HG02870 (cell line): ENCODE data around the gene TMPRSS6.
"Not testable (repeated sequence)": the region's sequence is repeated elsewhere in the genome, so short reads cannot be mapped to it uniquely, and the experiment has no call there.

Experiments
- ATAC-seq: cut with Tn5 transposase; IDR thresholded peaks from one replicate; pipeline ENCODE4 v1.9.1; 2021; ENCODE audit warnings: mild to moderate bottlenecking, moderate library complexity; ENCODE audit not compliant: unreplicated experiment

TMPRSS6 gene

GRCh38 chr22:37090920-37091695 is 18.4 kb downstream of the TMPRSS6 start:
- no peak for ATAC-seq

DNA sequence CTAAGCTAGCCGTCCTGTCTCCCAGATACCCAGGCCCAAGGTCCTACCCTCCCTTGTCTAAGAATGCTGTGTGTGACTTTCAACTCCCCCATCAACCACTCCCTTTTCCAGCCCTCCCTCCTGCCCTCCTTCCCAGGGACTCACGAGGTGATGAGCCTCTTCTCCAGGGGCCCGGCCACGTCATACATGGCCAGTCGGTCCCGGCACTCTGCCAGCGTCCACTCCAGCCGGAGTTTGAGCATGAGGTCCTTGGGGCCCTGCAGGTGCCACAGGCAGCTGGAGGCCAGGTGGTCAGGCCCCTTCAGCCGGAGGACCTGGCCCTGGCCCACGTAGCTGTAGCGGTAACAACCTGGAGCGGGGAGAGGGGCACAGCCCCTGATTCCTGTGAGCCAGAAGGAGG is 20.1 kb downstream of the TMPRSS6 start:
- no peak for ATAC-seq

- ATAC-seq, result no peak
Measured at GRCh38 chr22:37088750-37089408, 20.6 kb downstream of the TMPRSS6 start.

- no peak for ATAC-seq
Measured at GRCh38 chr22:37088108-37088605, 21.4 kb downstream of the TMPRSS6 start.

GRCh38 chr22:37086184-37086583 is 23.3 kb downstream of the TMPRSS6 start:
- ATAC-seq, result no peak

DNA sequence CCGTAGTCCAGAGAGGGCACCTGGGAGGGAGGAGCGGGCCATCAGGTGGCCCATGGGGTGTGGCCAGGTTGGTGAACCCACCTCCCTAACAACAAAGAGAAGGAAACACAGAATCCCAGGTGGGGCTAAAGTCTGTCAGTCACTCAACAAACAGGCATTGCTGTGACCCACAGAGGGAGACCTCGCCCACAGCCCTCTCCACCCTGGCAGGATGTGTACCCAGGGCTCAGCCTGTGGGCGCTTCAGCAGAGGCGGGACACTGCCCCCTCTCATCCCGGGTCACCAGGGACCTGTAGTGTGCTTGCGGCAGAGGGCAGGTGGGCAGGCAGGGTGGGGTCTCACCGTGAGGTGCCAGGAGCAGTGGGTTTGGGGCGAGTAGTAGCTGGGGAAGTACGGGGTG is 25.1 kb downstream of the TMPRSS6 start:
- ATAC-seq, result no peak

DNA sequence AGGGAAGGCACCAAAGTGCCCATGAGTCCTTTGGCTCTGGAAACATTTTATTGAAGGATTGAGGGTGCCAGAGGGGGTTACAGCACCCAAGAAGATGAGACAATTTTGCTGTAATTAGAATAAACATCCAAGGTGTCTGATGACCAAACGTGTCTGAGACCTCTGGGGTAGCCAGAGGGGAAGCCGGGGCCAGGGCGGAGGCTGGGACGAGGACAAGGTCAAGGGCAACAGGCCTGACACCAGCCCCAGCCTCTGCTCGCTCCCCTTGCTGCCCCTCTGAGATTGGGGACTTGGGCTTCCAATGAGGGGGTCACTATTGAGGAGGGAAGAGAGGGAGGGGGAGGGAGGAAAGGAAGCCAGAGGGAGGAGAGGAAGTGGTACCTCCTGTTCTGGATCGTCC is 25.6 kb downstream of the TMPRSS6 start:
- no peak for ATAC-seq

DNA sequence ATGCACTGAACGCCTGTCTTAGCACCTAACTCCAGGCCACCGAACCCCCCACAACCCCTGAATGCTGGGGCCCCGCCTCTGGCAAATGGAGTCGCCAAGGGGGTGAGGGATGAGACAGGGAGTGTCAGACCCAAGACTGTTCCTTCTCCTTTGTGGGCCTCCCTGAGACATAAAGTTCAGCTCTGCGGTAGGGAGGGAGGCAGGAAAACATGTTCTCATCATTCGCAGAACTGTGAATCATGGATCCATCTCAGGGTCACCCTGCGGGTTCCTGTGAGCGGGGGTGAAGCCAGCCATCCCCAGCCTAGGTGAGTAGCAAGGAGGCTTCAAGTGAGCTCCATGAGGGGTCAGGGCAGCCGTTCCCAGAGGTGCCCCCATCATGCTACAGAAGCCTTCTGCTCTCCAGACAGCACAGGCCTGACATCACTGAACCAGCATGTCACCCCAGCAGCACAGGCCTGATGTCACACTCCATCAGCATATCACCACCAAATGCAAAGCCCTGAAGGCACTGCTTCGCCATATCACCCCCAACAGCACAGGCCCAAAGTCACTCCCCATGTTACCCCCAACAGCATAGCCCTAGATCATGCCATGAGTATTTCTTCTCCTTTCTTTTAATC is 27.2 kb downstream of the TMPRSS6 start:
- ATAC-seq, result no peak

GRCh38 chr22:37080838-37081237 is 28.7 kb downstream of the TMPRSS6 start:
- no peak for ATAC-seq

GRCh38 chr22:37080438-37080837 is 29.1 kb downstream of the TMPRSS6 start:
- ATAC-seq, result no peak

DNA sequence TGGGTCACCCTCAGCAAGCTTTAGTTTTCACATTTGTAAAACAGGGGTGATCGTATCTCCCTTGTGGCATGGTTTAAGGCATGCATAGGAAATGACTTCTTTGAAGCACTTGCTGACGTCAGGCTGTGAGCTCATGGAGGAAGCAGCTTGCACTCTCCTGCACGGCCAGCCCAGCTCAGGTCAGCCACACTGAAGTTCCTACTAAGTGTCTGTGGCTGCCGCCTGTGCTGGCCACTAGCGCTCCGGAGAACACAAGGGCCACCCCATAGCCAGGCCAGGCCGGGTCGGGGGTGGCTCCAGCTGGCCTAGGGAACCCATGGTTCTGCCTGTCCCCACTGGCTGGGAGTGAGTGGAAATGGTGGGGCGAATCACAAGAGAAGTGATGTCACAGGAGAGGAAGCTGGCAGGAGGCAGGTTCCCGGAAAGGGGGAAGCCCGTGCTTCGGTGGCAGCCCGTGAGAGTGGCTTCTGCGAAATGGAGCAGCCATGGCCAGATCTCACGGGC is 29.8 kb downstream of the TMPRSS6 start:
- ATAC-seq, result no peak

DNA sequence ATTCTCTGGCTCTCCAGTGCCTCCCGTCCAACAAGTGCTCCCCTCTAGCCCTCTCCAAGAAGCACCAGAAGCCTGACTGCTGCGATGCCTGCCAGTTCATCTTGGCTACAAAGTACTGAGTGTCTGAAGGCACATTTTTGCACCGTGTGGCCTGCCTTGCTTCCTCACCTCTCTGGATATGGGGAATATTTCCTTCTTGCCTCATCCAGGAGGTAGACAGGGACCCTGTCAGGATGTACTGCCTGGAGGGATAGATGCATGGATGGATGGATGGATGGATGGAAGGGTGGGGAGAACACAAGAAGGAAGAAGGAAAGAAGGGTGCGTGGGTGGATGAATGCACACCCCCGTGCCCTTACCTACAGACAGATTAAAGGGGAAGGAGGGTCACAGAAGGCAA is 30.4 kb downstream of the TMPRSS6 start:
- ATAC-seq, result no peak

DNA sequence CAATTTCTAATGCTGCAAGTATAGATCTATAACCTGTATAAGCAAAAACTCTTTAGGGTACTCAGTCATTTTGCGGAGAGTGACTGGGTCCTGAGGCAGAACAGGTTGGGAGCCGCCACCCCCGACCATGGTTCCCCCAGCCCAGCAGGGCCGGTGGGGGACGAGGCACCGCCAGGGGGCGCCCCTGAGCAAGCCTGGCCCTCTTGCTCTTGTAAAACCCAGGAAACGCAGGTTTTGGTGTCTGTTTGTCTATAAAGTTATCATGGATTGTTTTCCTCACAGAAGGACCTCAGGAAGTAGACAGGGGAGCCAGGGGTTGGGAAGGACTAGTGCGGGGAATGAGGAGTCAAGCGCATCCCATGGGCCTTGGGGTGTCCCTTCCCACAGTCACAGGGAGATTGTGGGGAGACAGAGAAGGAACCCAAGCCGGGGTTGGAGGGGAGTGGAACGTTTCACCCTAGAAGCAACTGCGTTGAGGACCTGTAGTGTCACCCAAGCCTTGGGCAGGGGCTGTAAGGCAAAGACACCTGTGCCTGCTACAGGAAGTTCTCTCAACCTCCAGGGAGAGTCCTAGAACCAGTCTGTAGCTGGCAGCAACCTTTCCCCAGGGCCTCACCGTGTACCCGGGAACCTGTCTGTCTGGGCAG is 31.6 kb downstream of the TMPRSS6 start:
- no peak for ATAC-seq

DNA sequence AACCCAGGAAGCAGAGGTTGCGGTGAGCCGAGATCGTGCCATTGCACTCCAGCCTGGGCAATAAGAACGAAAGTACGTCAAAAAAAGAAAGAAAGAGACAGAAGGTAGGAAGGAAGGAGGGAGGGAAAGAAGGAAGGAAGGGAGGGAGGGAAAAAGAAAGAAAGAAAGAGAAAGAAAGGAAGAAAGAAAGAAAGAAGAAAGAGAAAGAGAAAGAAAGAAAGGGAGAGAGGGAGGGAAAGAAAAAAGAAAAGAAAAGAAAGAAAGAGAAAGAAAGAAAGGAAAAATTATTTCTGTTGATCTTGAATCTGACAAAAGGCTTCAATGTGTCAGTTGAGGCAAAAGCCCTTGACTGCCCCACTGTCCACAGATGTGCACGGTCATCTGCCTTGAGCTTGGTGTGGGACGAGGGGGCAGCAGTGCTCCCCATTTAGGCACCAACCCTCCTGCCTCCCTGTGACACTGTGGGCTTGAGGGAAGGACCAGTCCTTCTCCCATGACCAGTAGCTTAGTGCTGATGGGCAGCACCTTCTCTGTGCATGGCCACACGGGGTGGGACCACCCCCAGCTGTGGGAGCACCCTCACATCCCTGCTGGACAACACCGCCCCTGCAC is 33.6 kb downstream of the TMPRSS6 start:
- no peak for ATAC-seq

DNA sequence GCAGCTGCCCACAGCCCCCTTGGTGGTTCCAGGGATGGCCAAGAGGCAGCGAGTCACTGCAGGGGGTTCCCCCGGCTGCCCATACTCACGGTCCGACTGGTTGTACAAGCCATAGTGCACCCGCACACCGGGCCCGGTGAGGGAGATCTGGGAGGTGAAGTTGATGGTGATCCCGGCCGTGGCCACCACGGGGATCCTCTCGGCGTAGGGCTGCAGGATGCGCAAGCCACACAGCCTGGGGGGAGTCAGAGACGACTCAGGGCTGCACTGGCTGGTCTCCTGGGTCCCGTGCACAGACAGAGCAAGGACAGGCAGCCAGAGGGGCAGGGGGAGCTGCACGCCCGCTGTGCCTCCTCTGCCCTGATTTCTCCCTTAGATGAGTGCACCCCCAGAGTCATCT is 34.5 kb downstream of the TMPRSS6 start:
- ATAC-seq, result no peak

- ATAC-seq, result no peak
Measured at GRCh38 chr22:37074537-37074936, 35.0 kb downstream of the TMPRSS6 start.

DNA sequence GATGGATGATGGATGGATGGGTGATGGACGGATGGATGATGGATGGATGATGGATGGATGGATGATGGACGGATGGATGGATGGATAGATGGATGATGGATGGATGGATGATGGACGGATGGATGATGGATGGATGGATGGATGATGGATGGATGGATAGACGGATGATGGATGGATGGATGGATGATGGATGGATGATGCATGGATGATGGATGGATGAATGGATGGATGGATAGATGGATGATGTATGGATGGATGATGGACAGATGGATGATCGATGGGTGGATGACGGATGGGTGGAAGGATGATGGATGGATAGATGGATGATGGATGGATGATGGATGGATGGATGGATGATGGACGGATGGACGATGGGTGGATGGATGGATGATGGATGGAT is 36.8 kb downstream of the TMPRSS6 start:
- ATAC-seq, result no peak

DNA sequence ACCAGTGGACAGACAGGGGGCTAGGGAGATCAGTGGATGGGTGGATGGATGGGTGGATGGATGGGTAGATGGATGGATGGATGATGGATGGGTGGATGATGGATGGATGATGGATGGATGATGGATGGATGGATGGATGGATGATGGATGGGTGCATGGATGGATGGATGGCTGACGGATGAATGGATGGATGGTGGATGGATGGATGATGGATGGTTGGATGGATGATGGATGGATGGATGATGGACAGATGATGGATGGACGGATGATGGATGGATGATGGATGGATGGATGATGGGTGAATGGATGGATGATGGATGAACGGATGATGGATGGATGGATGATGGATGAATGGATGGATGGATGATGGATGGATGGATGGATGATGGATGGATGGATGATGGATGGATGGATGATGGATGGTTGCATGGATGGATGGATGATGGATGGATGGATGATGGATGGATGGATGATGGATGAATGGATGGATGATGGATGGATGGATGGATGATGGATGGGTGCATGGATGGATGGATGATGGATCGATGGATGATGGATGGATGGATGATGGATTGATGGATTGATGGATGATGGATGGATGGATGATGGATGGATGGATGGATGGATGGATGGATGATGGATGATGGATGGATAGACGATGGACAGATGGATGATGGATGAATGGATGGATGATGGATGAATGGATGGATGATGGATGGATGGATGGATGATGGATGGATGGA is 37.5 kb downstream of the TMPRSS6 start:
- ATAC-seq, result not testable (repeated sequence)

- ATAC-seq, result no peak
Measured at GRCh38 chr22:37070744-37071143, 38.8 kb downstream of the TMPRSS6 start.

GRCh38 chr22:37070334-37070733 is 39.2 kb downstream of the TMPRSS6 start:
- no peak for ATAC-seq
